Measurements from ENCODE around the gene PLXNA4. TPM values are rescaled to one million over a fixed set of nuclear protein-coding genes. Genes with fewer than 3 reads are reported as not detected.

The PLXNA4 gene
- polyA plus RNA-seq, 1 experiment = 0.22 TPM

- ChIA-PET CTCF (no interaction called here), POLR2A (no interaction called here)
- DNase-seq (ENCODE audit: low read depth) = no peak
- H3K4me3 ChIP-seq (ENCODE audit: low read depth, low read length) = no peak overlapping the region
- no peak for TF ChIP-seq CTCF (IDR thresholded peaks at IDR 0.05; ENCODE audit: insufficient read depth, low read depth, low read length)
- no peaks in the 10 kb centered on the region for H3K27me3 ChIP-seq (ENCODE audit: control insufficient read depth, insufficient read depth, low read length)
- H3K36me3 ChIP-seq (ENCODE audit: control insufficient read depth, insufficient read depth, low read length) = no peaks in the 10 kb centered on the region
Observed at GRCh38 chr7:132551886-132552285, 24.4 kb downstream of the PLXNA4 start.

GRCh38 chr7:132551439-132551838 is 24.8 kb downstream of the PLXNA4 start:
- no peak for TF ChIP-seq CTCF (IDR thresholded peaks at IDR 0.05; ENCODE audit: insufficient read depth, low read depth, low read length)
- DNase-seq (ENCODE audit: low read depth) = no peak
- H3K27me3 ChIP-seq (ENCODE audit: control insufficient read depth, insufficient read depth, low read length) = no peaks in the 10 kb centered on the region
- no peak overlapping the region for H3K4me3 ChIP-seq (ENCODE audit: low read depth, low read length)
- CTCF ChIA-PET = no interaction called here
- H3K36me3 ChIP-seq (ENCODE audit: control insufficient read depth, insufficient read depth, low read length) = no peaks in the 10 kb centered on the region
- POLR2A ChIA-PET = no interaction called here

- H3K4me3 ChIP-seq (ENCODE audit: low read depth, low read length) = no peak overlapping the region
- no peaks in the 10 kb centered on the region for H3K36me3 ChIP-seq (ENCODE audit: control insufficient read depth, insufficient read depth, low read length)
- peak; percentile 27 for DNase-seq (ENCODE audit: low read depth)
- POLR2A ChIA-PET = no interaction called here
- TF ChIP-seq CTCF (IDR thresholded peaks at IDR 0.05; ENCODE audit: insufficient read depth, low read depth, low read length) = no peak
- CTCF ChIA-PET = no interaction called here
- H3K27me3 ChIP-seq (ENCODE audit: control insufficient read depth, insufficient read depth, low read length) = no peaks in the 10 kb centered on the region
Observed at GRCh38 chr7:132548489-132549078, 27.7 kb downstream of the PLXNA4 start.

- ChIA-PET POLR2A (no interaction called here), CTCF (no interaction called here)
- no peaks in the 10 kb centered on the region for H3K36me3 ChIP-seq (ENCODE audit: control insufficient read depth, insufficient read depth, low read length)
- DNase-seq (ENCODE audit: low read depth) = no peak
- no peaks in the 10 kb centered on the region for H3K27me3 ChIP-seq (ENCODE audit: control insufficient read depth, insufficient read depth, low read length)
- no peak for TF ChIP-seq CTCF (IDR thresholded peaks at IDR 0.05; ENCODE audit: insufficient read depth, low read depth, low read length)
- no peak overlapping the region for H3K4me3 ChIP-seq (ENCODE audit: low read depth, low read length)
Observed at GRCh38 chr7:132547821-132548220, 28.4 kb downstream of the PLXNA4 start.

- DNase-seq (ENCODE audit: low read depth) = no peak
- Histone ChIP-seq H3K27me3 (ENCODE audit: control insufficient read depth, insufficient read depth, low read length) (no peaks in the 10 kb centered on the region), H3K4me3 (ENCODE audit: low read depth, low read length) (no peak overlapping the region), H3K36me3 (ENCODE audit: control insufficient read depth, insufficient read depth, low read length) (no peaks in the 10 kb centered on the region)
- TF ChIP-seq CTCF (IDR thresholded peaks at IDR 0.05; ENCODE audit: insufficient read depth, low read depth, low read length) = no peak
- POLR2A ChIA-PET = no interaction called here
- CTCF ChIA-PET = no interaction called here
Observed at GRCh38 chr7:132546366-132547127, 29.7 kb downstream of the PLXNA4 start.
